HG03520 (cell line): ENCODE measurements around the gene MIGA1.
"Not testable (repeated sequence)": the region's sequence is repeated elsewhere in the genome, so short reads cannot be mapped to it uniquely, and the experiment has no call there.

Experiments
- ATAC-seq: cut with Tn5 transposase; IDR thresholded peaks from one replicate; pipeline ENCODE4 v1.9.1; 2021; ENCODE audit warnings: mild to moderate bottlenecking, moderate library complexity; ENCODE audit not compliant: unreplicated experiment

MIGA1 gene

GRCh38 chr1:77796695-77797405, 17.4 kb downstream of the MIGA1 start:
- ATAC-seq, result no peak

DNA sequence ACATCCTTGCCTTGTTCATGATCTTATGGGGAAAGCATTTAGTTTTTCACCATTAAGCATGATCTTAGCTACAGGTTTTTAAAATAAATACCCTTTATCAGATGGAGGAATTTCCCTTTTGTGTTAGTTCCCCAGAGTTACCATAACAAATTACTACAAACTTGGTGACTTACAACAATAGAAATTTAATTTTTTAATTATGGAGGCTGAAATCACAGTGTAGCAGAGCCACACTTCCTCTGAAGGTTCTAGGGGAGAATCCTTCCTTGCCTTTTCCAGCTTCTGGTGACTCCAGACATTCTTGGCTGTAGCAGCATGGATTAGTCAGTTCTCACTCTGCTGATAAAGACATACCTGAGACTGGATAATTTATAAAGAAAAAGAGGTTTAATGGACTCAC, 18.5 kb downstream of the MIGA1 start:
- no peak for ATAC-seq

DNA sequence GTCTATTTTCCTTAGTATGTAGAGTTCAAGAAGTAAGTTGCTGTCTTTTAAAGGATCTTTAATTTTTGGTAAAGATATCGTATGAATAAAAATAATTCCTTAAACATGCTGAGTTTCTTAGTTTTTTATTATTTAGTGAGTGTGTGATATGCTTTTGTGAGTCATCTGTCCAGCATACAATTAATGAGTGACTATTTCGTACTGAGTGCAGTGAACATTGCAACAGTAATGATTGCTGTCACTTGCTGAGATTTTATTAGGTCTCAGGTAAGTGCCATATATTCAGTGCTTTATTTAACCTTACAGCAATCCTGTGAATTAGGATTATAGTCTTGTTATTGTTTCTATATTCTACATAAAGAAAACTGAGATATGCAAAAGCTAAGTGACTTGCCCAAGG, 22.6 kb downstream of the MIGA1 start:
- no peak for ATAC-seq

DNA sequence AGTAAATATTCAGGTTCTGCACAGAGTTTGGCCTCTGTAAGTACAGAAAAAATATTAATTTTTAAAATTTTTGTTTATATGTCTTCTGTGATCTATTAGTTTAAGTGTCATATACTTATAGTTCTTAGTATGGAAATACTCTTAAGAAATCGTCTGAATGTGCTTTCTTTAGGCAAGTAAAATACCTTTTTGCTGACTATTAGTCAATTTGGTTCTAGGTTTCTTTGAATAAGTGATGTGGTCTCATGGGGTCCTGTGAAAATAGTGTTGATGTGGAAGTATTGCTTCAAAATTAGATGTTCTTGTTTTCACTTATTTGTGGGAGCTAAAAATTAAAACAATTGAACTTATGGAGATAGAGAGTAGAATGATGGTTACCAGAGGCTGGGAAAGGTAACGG, 23.9 kb downstream of the MIGA1 start:
- no peak for ATAC-seq

DNA sequence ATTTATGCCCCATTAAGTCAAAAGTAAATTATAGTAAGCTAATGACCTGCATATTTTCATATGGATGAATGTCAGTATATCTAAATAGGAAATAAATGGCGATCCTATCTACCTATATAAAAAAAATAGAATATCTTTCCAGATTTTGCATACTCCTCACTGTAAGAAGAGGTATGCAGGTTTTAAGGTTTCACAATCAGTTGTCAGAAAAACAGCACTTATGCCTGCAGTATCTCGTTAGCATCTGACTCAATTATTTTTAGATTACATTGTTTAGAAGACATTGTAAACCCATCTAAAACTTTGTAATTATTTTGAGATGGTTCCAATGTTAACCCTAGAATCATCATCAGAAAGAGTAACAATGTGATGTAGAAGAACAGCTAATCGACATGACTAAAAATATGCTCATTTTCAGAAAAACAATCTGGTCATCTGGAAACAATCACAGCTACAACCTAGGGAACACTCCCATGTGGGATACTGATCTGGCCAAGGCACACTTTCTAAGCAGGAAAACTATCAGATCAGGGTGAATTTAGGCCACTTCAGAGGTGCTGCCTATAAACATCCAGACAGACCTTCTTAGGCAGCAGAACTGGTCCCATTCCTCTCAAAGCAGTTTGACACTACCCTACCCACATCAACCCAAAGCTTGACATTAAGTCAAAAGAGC, 30.5 kb downstream of the MIGA1 start:
- not testable (repeated sequence) for ATAC-seq

DNA sequence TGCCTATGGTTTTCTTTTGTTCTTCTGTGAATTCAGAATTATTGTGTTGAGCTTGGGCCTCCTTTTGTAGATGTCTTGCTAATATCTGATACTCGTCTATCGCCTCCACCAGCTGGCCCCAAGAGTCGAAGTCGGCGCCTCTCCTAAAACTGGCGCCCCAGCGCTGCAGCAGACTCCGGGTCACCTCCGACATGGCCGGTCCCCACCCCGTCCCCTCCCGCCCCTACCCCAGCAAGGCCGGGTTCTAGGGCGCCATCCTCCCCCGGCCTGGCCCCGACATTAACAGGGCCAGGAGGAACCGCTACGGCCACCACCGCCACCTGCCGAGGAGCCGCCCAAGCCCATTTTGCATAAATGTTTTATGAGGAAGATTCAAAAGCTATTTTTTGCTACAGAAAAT, 32.1 kb downstream of the MIGA1 start:
- not testable (repeated sequence) for ATAC-seq

DNA sequence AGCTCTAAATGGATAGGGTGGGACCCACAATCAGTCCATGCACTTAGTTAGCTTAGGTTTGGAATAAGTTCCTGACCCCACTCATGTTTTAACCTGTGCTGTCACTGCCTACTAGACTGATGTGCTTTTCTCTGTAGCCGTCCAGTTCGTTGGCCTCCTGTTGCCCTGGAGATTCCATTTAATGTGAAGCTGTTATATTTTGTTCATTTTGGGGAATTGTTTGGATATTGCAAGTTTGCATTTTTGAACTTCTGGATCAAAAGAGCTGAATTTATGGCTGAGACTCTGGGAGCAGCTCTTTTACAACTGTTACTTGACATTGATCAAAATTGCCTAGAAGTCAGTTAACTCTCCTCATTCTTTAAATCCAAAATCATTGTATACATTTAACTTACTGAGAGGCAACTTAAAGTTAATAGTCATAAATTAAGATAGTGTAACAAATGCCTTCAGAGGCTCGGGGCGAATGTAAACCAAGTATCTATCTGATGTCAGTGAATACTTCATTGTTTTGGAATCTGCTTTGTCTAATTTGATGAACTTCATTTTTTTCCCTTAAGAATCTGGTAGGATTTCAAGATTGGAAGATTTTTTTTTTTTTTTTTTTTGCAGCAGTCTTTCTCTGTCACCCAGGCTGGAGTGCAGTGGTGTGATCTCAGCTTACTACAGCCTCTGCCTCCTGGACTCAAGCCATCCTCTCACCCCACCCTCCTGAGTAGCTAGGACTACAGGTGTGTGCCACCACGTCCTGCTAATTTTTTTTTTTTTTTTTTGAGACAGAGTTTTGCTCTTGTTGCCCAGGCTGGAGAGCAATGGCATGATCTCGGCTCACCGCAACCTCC, 38.1 kb downstream of the MIGA1 start:
- no peak for ATAC-seq

DNA sequence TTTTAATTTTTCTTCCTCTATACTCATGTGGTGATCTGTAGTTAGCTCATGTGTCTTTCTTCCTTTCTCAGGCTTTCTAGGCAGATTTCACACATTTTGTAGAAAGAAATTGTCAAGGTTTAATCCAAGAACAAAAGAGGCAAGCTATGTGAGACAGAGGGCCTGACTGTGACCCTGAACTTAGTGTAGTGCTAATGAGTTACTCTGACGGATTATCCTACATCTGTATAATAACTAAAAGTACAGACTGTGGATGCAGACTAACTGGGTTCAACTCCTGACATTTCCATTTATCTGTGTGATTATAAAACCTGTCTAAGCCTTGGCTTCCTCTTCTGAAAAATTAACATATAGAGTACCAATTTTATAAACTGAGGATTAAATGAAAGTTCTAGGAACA, 40.7 kb downstream of the MIGA1 start:
- ATAC-seq, result no peak

DNA sequence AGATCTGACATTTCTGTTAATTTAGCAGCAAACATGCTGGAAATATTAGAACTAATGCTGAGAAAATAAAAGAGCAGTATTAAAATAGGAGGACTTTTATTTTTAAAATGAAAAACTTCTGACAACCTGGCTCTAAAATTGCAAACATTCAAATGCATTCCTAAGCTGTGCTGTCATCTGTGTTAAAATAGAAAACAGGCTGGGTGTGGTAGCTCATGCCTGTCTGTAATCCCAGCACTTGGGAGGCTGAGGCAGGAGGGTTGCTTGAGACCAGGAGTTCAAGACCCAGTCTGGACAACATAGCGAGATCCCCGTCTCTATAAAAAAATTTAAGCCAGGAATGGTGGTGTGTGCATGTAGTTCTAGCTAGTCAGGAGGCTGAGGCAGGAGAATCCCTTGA, 44.6 kb downstream of the MIGA1 start:
- no peak for ATAC-seq

GRCh38 chr1:77824694-77825093, 45.2 kb downstream of the MIGA1 start:
- no peak for ATAC-seq

GRCh38 chr1:77825131-77825709, 45.8 kb downstream of the MIGA1 start:
- ATAC-seq, result peak; percentile 55

- not testable (repeated sequence) for ATAC-seq
Measured at GRCh38 chr1:77826851-77827250, 47.4 kb downstream of the MIGA1 start.

DNA sequence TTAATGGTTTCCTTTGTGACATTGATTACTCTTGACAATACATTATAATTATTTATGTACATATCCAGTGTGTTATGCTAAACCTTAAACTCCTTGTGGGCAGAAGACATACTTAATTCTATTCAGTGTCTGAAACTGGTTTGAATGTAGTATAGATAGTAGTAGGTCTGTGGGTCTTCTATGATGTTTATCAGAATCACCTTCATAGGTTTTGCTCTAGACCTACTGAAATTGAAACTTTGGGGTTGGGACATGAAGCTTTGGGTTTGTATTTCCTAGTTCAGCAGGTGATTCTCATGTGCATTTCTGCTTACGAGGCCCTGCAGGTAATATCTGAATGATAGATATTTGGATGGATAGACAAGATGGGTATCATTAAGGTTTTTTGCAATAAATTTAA, 48.6 kb downstream of the MIGA1 start:
- no peak for ATAC-seq

GRCh38 chr1:77829851-77830250, 50.4 kb downstream of the MIGA1 start:
- ATAC-seq, result no peak

DNA sequence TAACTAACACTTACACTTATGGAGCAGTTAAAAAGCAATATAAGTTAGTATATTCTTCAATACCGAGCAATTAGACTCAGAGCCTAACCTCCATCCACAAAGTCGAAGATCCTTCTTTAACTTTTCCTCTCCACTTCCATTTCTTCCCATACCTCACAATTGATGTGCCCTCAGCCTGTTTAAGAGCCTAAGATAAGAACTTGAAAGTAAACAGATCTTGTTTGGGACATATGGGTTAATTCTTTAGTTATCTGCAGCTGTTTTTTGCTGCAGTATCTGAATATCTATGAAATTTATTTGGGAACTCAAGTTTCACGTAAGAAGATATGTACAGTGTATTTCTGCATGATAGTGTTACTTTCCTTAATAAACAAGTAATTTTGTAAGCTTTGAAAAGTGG, 51.5 kb downstream of the MIGA1 start:
- ATAC-seq, result no peak

DNA sequence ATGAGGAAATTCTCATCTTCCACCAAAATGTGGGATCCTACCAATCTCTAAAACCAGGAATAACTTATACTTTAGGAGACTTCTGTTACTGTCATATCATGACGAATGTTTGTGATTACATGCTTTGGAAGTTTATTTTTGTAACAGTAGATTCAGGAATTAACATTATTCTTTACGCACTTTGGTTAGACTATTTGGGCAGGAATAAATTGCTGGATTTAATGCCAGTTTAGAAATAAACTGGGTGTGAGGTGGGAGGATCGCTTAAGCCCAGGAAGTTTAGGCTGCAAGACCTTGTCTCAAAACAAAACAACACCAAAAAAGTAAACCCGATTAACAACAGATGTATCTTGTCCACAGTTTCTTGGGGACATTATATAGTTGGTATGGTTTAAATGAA, 52.1 kb downstream of the MIGA1 start:
- no peak for ATAC-seq

- no peak for ATAC-seq
Measured at GRCh38 chr1:77831976-77832711, 52.7 kb downstream of the MIGA1 start.

- ATAC-seq, result no peak
Measured at GRCh38 chr1:77832901-77833300, 53.5 kb downstream of the MIGA1 start.

- ATAC-seq, result no peak
Measured at GRCh38 chr1:77833521-77834100, 54.2 kb downstream of the MIGA1 start.

GRCh38 chr1:77834771-77835334, 55.4 kb downstream of the MIGA1 start:
- no peak for ATAC-seq
